ENCODE measurements around the gene SLC29A1. TPM values are rescaled to one million over a fixed set of nuclear protein-coding genes. Genes with fewer than 3 reads are reported as not detected.
"Not testable (repeated sequence)": the region's sequence is repeated elsewhere in the genome, so short reads cannot be mapped to it uniquely, and the experiment has no call there.

SLC29A1 gene
- total RNA-seq, 2 experiments from 2014 or later: 116 TPM

DNA sequence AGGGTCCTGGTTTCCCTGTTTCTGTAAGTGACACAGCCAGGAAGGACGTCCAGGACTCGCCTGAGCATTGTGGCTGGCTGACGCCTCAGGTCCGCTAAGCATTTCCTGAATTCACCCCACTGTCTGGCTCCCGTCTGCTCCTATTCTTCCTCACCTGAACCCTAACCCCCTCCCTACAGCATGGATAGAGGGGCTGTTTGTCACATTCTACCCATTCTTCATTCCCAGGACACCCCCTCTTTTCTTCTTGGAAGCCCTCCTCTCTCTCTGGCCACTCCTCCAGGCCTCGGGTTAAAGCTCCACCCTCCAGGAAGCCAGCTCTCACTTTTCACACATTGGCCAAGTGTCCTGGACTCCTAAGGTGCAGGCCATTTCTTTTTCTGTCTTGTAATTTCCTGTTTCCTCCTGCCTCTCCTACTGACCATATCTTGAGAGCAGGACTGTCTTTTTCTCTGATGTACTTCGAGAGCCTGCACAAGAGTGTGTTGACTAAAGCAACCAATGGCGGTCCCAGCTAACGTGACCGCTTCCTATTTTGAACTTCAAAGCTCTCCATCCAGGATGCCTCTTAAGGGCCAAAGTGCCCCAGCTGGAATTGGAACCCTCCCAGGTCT is 30.9 kb upstream of the SLC29A1 start:
- CTCF ChIA-PET: no interaction called here
- POLR2A ChIA-PET: no interaction called here

DNA sequence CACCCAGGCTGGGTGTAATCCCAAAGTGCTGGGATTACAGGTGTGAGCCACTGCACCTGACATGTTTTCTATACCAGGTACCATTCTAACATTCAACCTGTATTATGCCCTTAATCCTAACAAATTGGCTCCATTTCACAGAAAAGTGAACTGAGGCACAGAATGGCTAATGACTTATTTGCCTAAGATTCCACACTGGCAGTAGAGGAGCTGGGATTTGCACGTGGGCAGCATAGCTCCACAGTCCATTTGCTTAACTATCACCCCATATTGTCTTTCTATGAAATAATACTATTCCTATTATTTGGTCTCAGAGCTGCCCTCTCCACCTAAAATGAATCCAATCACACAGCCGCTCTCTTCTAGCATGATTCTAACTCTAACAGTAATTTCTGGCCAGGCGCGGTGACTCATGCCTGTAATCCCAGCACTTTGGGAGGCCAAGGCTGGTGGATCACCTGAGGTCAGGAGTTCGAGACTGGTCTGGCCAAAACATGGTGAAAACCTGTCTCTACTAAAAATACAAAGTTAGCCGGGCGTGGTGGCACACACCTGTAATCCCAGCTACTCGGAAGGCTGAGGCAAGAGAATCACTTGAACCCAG is 30.0 kb upstream of the SLC29A1 start:
- ChIA-PET CTCF (interaction anchor here (0.7 kb wide), 1 partner anchor 175 kb away, joined by 3 read pairs; no protein-coding TSS in a partner anchor), POLR2A (no interaction called here)

DNA sequence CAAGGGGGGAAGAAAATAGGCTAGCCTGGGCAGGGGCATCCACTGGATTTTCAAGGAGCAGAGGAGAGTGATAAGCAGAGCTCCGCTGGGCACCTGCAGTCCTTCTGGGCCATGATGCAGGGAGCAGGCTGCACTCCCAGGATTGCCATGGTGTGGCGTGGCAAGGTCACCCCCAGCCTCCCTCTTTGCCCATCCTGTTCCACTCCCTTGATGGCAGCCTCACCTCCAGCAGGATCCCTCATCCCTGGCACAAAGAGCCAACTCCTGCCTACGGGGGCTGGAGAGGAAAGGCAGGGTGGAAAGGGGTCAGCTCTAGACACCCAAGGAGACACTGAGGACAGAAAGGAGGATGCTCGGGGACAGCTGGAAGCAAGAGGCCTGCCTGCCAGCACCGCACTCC is 29.1 kb upstream of the SLC29A1 start:
- ChIA-PET POLR2A (no interaction called here), CTCF (interaction anchor here (0.7 kb wide), 1 partner anchor 176 kb away, joined by 3 read pairs; no protein-coding TSS in a partner anchor)

- POLR2A ChIA-PET, CTCF ChIA-PET: not testable (repeated sequence)
Observed at GRCh38 chr6:44196351-44196750, 27.0 kb upstream of the SLC29A1 start.

DNA sequence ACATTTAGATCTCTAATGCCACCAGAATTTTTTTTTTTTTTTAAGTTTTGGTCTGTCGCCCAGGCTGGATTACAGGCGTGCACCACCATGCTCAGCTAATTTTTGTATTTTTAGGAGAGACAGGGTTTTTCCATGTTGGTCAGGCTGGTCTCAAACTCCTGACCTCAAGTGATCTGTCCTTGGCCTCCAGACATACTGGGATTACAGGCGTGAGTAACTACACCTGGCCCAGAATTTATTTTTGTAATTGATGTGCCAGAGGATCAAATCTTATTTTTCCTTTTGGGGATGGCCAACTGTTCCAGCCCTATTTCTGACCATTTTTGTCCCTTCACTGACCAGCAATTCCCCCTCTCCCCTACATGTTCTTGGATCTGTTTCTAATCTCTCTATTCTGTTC is 24.7 kb upstream of the SLC29A1 start:
- CTCF ChIA-PET: no interaction called here
- POLR2A ChIA-PET: interaction anchor here (0.6 to 0.7 kb wide), 2 partner anchors 30 to 47 kb away, joined by 4 to 8 read pairs; no protein-coding TSS in a partner anchor

GRCh38 chr6:44199883-44200282 is 23.5 kb upstream of the SLC29A1 start:
- POLR2A ChIA-PET: no interaction called here
- CTCF ChIA-PET: no interaction called here

DNA sequence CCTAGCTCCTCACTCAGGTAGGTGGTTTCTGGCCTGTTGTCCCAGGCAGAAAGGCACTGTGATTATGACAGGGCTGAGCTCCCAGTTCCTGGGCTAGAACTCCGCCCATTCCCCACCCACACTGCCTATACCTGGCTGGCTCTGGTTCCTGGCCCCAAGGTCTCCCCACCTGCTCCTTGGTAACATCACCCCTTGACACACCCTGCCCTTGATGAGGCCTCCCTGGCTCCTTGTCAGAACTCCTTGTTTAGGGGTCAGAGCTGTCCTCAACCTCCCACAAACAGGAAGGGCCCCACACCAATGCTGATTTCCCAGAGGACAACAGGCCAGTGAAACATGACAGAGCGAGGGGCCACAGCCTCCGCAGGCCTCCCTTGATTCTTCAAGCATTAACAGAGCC is 22.2 kb upstream of the SLC29A1 start:
- ChIA-PET POLR2A (no interaction called here), CTCF (interaction anchor here (0.8 kb wide), 1 partner anchor 46 kb away, joined by 3 read pairs; the partner anchor contains the start of gene HSP90AB1)

- CTCF ChIA-PET: interaction anchor here (0.8 kb wide), 1 partner anchor 46 kb away, joined by 3 read pairs; the partner anchor contains the start of gene HSP90AB1
- POLR2A ChIA-PET: no interaction called here
Observed at GRCh38 chr6:44201638-44202303, 21.6 kb upstream of the SLC29A1 start.

GRCh38 chr6:44202332-44202971 is 20.9 kb upstream of the SLC29A1 start:
- ChIA-PET POLR2A (no interaction called here), CTCF (no interaction called here)

DNA sequence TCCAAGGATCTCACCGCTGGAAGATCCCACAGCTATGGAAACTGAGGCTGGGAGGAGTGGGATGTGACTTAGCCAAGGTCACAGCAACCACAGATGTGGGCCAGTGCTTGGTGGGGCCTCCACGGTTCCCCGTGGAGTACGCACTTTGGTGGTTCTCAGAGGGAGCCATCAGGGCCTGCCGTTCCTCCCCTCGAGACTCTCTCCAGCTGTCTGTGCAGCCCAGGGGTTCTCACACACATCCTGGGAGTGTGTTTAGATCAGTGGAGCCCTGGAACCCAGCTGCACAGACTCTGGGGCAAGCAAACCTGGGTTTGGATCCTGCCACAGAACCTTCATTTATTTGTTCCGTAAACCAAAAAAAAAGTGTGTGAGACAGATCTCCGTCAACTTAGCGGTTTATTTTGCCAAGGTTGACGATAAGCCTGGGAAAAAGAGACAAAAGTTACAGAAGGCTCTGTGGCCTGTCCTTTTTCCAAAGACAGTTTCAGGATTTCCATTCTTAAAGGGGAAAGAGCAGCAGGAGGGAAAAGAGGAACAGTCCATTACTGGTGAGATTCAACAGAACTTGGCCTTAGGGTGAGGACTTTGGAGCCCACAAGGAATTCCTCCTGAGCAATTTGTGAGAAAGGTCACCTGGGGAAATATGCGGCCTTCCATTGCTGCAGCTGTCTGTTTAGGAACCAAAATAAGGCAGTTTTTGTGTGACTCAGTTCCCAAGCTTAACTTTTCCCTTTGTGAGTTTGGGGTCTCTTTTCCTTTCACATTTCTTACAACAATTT is 20.2 kb upstream of the SLC29A1 start:
- ChIA-PET CTCF (no interaction called here), POLR2A (no interaction called here)

- ChIA-PET POLR2A (no interaction called here), CTCF (no interaction called here)
Observed at GRCh38 chr6:44203955-44204354, 19.4 kb upstream of the SLC29A1 start.

DNA sequence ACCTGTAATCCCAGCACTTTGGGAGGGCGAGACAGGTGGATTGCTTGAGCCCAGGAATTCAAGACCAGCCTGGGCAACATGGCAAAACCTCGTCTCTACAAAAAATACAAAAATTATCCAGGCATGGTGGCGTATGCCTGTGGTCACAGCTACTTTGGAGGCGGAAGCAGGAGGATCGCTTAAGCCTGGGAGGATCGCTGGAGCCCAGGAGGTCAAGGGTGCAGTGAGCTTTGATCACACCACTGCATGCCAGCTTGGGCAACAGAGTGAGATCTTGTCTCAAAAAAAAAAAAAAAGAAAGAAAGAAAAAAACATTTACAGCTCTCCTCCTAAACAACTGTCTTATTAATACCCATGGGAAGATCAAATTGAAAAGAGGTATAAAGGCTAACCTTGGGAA is 15.4 kb upstream of the SLC29A1 start:
- CTCF ChIA-PET: interaction anchor here (0.8 kb wide), 1 partner anchor 33 kb away, joined by 5 read pairs; no protein-coding TSS in a partner anchor

DNA sequence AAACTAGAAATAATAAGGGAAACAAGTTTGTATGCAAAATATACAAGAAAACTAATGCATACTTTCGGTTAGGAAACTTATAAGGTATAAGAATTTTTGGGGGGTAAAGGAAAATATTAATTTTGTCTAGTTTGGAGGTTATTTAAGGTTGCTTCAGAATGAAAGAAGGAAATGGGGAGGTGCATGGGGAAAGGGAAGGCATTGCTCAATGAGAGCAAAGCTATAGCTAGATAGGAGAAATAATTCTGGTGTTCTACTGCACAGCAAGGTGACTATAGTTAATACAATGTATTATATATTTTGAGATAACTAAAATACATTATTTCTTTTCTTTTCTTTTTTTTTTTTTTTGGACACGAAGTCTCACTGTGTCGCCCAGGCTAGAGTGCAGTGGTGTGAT is 12.1 kb upstream of the SLC29A1 start:
- CTCF ChIA-PET: interaction anchor here (0.9 kb wide), 1 partner anchor 39 kb away, joined by 4 read pairs; no protein-coding TSS in a partner anchor
- POLR2A ChIA-PET: no interaction called here

More for the DNA sequence above, 15.4 kb upstream of the SLC29A1 start:
- POLR2A ChIA-PET: no interaction called here

DNA sequence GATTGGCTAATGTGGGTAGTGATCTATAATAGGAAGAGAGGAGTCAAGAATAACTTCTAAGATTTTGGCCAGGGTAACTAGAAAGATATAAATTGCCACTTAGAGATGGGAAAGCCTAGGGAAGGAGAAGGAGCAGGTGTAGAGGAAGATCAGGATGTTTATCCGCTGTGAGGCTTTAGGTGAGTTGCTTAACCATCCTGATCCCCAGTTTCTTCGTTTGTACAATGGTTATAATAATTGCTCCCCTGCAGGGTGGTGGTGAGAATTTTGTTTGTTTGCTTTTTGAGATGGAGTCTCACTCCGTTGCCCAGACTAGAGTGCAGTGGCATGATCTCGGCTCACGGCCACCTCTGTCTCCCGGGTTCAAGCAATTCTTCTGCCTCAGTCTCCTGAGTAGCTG is 9.1 kb upstream of the SLC29A1 start:
- CTCF ChIA-PET: no interaction called here

GRCh38 chr6:44216677-44217331 is 6.6 kb upstream of the SLC29A1 start, which contains the start of gene MYMX:
Gene MYMX, plus strand, starts transcription at chr6:44216926. Its CDS starts 546 bp downstream, at chr6:44217472.
- ChIA-PET CTCF (interaction anchor here (0.7 kb wide), 1 partner anchor 545 kb away, joined by 4 read pairs; no protein-coding TSS in a partner anchor), POLR2A (no interaction called here)

More for the DNA sequence above, 9.1 kb upstream of the SLC29A1 start:
- POLR2A ChIA-PET: interaction anchor here (0.6 kb wide), 1 partner anchor 31 kb away, joined by 7 read pairs; no protein-coding TSS in a partner anchor

GRCh38 chr6:44217332-44218143 is 5.9 kb upstream of the SLC29A1 start:
- POLR2A ChIA-PET: no interaction called here
- CTCF ChIA-PET: no interaction called here

DNA sequence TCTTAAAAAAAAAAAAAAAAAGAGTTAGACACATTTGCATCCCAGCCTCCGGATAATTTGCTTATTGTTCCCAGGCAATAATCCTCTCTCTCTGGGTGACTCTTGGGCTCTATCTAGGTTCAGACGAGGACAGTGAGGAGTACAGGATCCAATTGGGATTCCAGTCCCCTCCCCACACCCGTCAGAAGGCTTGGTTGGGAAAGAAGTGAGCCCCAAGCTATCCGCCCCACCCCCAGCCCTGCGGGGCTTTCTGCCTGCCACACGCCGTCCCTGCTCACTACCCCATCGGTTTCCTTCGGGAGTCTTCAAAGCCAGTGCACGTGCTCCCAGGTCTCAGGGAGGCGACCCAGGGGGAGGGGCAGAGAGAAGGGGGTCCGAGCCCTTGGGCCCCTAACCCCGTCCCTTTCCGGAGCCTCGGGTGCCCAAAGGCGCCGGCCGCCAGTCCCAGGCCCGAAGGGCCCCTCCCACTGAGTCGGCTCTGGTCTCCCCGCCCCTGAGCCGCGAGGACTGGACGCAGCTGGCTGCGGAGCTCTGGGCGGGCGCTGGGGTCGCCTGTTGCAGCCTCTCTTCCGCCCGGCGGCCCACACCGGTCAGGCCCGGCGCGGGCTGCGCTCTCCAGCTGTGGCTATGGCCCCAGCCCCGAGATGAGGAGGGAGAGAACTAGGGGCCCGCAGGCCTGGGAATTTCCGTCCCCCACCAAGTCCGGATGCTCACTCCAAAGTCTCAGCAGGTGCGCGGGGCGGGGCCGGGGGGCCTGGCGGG is 4.2 kb upstream of the SLC29A1 start:
- ChIA-PET POLR2A (no interaction called here), CTCF (interaction anchor here (0.5 to 0.8 kb wide), 2 partner anchors 24 to 43 kb away, joined by 3 read pairs; no protein-coding TSS in a partner anchor)

Measured in activated CD8-positive, alpha-beta memory T cell treated with anti-CD3 and anti-CD28 coated beads for 36 hours (primary cell).